Ectodermal cell (in vitro differentiated cells): ENCODE data around the gene CCDC120.

Source experiments
- H3K27ac ChIP-seq: 2 replicates; pipeline ENCODE4 v1.7.0; 2013; ENCODE audit warnings: mild to moderate bottlenecking, low read depth, low read length; ENCODE audit not compliant: insufficient read depth, poor library complexity, severe bottlenecking
- H3K27me3 ChIP-seq: 2 replicates; pipeline ENCODE4 v1.7.0; 2013; ENCODE audit warnings: mild to moderate bottlenecking, low read length; ENCODE audit not compliant: insufficient read depth, control insufficient read depth, poor library complexity, severe bottlenecking
- H3K36me3 ChIP-seq: one replicate; pipeline ENCODE4 v1.7.0; 2013; ENCODE audit warnings: low read length; ENCODE audit not compliant: control insufficient read depth, insufficient read depth
- H3K4me1 ChIP-seq: one replicate; pipeline ENCODE4 v1.7.0; 2013; ENCODE audit warnings: low read length; ENCODE audit not compliant: control insufficient read depth, insufficient read depth
- H3K4me3 ChIP-seq: 2 replicates; pipeline ENCODE4 v1.7.0; 2013; ENCODE audit warnings: low read depth, low read length, control low read depth; ENCODE audit not compliant: insufficient read depth
- H3K9me3 ChIP-seq: 2 replicates; pipeline ENCODE4 v1.7.0; 2013; ENCODE audit warnings: mild to moderate bottlenecking, low read length, moderate library complexity; ENCODE audit not compliant: control insufficient read depth
- WGBS, 2 experiments: methylation state at CpG; one replicate each; pipeline ENCODE4 v1.1.7; 2013; ENCODE audit warnings: missing lambda C conversion rate in 2 of 2; 5-methylcytosine and 5-hydroxymethylcytosine counted together

CCDC120 gene

GRCh38 chrX:49071877-49072711 is 13.3 kb downstream of the CCDC120 start:
- 83 to 89% methylated on average over 63 of the region's 63 CpGs for WGBS, 2 experiments
- H3K4me3 ChIP-seq: no peak overlapping the region
- no peaks in the 10 kb centered on the region for H3K4me1 ChIP-seq
- H3K9me3 ChIP-seq: no peaks in the 10 kb centered on the region
- H3K27me3 ChIP-seq: no peaks in the 10 kb centered on the region
- H3K36me3 ChIP-seq: no peaks in the 10 kb centered on the region
- H3K27ac ChIP-seq: no peak overlapping the region

GRCh38 chrX:49072712-49073095 is 13.9 kb downstream of the CCDC120 start:
- Histone ChIP-seq H3K4me3 (peak overlapping the region; percentile 77), H3K9me3 (no peaks in the 10 kb centered on the region), H3K4me1 (no peaks in the 10 kb centered on the region), H3K27me3 (no peaks in the 10 kb centered on the region), H3K27ac (no peak overlapping the region), H3K36me3 (no peaks in the 10 kb centered on the region)
- WGBS, 2 experiments: 67 to 73% methylated on average over 10 of the region's 10 CpGs

GRCh38 chrX:49073601-49074575 is 15.1 kb downstream of the CCDC120 start, which contains the start of gene PRAF2:
PRAF2 (minus strand) TSS chrX:49074002; CDS start chrX:49073987, 15 bp downstream.
- H3K4me3 ChIP-seq: peak within 1 kb of the TSS; percentile 77
- no peaks in the 10 kb centered on the region for H3K4me1 ChIP-seq
- H3K9me3 ChIP-seq: no peaks in the 10 kb centered on the region
- WGBS, 2 experiments: 4% methylated on average over 61 of the region's 61 CpGs
- no peaks in the 10 kb centered on the region for H3K36me3 ChIP-seq
- no peaks in the 10 kb centered on the region for H3K27me3 ChIP-seq
- peak within 1 kb of the TSS; percentile 55 for H3K27ac ChIP-seq

- H3K9me3 ChIP-seq: no peaks in the 10 kb centered on the region
- H3K36me3 ChIP-seq: no peaks in the 10 kb centered on the region
- no peaks in the 10 kb centered on the region for H3K4me1 ChIP-seq
- no peaks in the 10 kb centered on the region for H3K27me3 ChIP-seq
- H3K4me3 ChIP-seq: no peak overlapping the region
- 93 to 95% methylated on average over 12 to 13 of the region's 13 CpGs for WGBS, 2 experiments
- H3K27ac ChIP-seq: no peak overlapping the region
Observed at GRCh38 chrX:49075347-49075746, 16.5 kb downstream of the CCDC120 start.

GRCh38 chrX:49077941-49078340 is 19.1 kb downstream of the CCDC120 start:
- Histone ChIP-seq H3K36me3 (no peaks in the 10 kb centered on the region), H3K27ac (no peak overlapping the region), H3K4me3 (no peak overlapping the region), H3K4me1 (no peaks in the 10 kb centered on the region), H3K27me3 (no peaks in the 10 kb centered on the region), H3K9me3 (no peaks in the 10 kb centered on the region)
- 91 to 96% methylated on average over 3 to 5 of the region's 5 CpGs for WGBS, 2 experiments

- Histone ChIP-seq H3K27ac (peak within 1 kb of the TSS; percentile 22), H3K9me3 (no peaks in the 10 kb centered on the region), H3K36me3 (no peaks in the 10 kb centered on the region), H3K27me3 (no peaks in the 10 kb centered on the region), H3K4me3 (peak within 1 kb of the TSS; percentile 49), H3K4me1 (no peaks in the 10 kb centered on the region)
- 1% methylated on average over 52 to 53 of the region's 55 CpGs for WGBS, 2 experiments
Observed at GRCh38 chrX:49079489-49080428, 21.0 kb downstream of the CCDC120 start, which contains the start of gene WDR45. WDR45 (minus strand) TSS chrX:49079887; CDS start chrX:49078095, 1,792 bp downstream.

- Histone ChIP-seq H3K27ac (no peak overlapping the region), H3K4me3 (no peak overlapping the region), H3K36me3 (no peaks in the 10 kb centered on the region), H3K4me1 (no peaks in the 10 kb centered on the region), H3K9me3 (no peaks in the 10 kb centered on the region), H3K27me3 (no peaks in the 10 kb centered on the region)
- 95% methylated on average over 4 of the region's 4 CpGs for WGBS, 2 experiments
Observed at GRCh38 chrX:49082271-49082871, 23.6 kb downstream of the CCDC120 start.

GRCh38 chrX:49089553-49089952 is 30.8 kb downstream of the CCDC120 start:
- Histone ChIP-seq H3K27me3 (no peaks in the 10 kb centered on the region), H3K36me3 (no peaks in the 10 kb centered on the region), H3K27ac (no peak overlapping the region), H3K4me1 (no peaks in the 10 kb centered on the region), H3K9me3 (no peaks in the 10 kb centered on the region), H3K4me3 (no peak overlapping the region)
- 81 to 84% methylated on average over 1 to 3 of the region's 4 CpGs for WGBS, 2 experiments

- Histone ChIP-seq H3K9me3 (no peaks in the 10 kb centered on the region), H3K36me3 (no peaks in the 10 kb centered on the region), H3K4me3 (no peak overlapping the region), H3K4me1 (no peaks in the 10 kb centered on the region), H3K27me3 (no peaks in the 10 kb centered on the region), H3K27ac (no peak overlapping the region)
- WGBS, 2 experiments: 88 to 93% methylated on average over 4 of the region's 4 CpGs
Observed at GRCh38 chrX:49096419-49096818, 37.6 kb downstream of the CCDC120 start.
